IMR-90 (cell line): Measurements from ENCODE around the gene GNAZ. TPM values are rescaled to one million over a fixed set of nuclear protein-coding genes. Genes with fewer than 3 reads are reported as not detected.

Source experiments
- ATAC-seq: fragments of 200-7000 bp; cut with Tn5 transposase; 2 replicates; pipeline ENCODE4 v1.9.1; 2020; ENCODE audit warnings: low read depth, mild to moderate bottlenecking, moderate library complexity
- BruUV-seq: library from RNA; stranded (reverse); fragments of 400-500 nt; replicated peaks from 2 replicates; lab custom pipeline; 2021; lab: Mats Ljungman, UMichigan
- CTCF ChIA-PET: fragments of 300-600 bp; formaldehyde crosslinking; extraction: SDS; loops from one replicate; lab custom pipeline; 2021; ENCODE audit warnings: antibody characterized with exemption; lab: Yijun Ruan, JAX
- POLR2A ChIA-PET: fragments of 300-600 bp; sonication (Branson Sonifier 250); formaldehyde crosslinking; loops from one replicate; lab custom pipeline; 2022; ENCODE audit warnings: antibody characterized with exemption; ENCODE audit not compliant: unreplicated experiment; lab: Charles Lee
- DNase-seq: peaks from one replicate; pipeline ENCODE4 v3.0.0; 2013
- H2AFZ ChIP-seq: replicated peaks from 2 replicates; pipeline ENCODE3; 2013; ENCODE audit warnings: low read length, mild to moderate bottlenecking; ENCODE audit not compliant: poor library complexity
- H2AK5ac ChIP-seq: 2 replicates; pipeline ENCODE4 v1.6.1; 2013; ENCODE audit warnings: low read depth, low read length, inconsistent platforms
- H2AK9ac ChIP-seq: replicated peaks from 2 replicates; pipeline ENCODE3; 2013; ENCODE audit warnings: mild to moderate bottlenecking, low read depth, low read length, moderate library complexity; ENCODE audit not compliant: poor library complexity
- H2BK120ac ChIP-seq: 2 replicates; pipeline ENCODE4 v1.6.1; 2013; ENCODE audit warnings: low read depth, low read length, inconsistent platforms
- H2BK15ac ChIP-seq: 3 replicates; pipeline ENCODE4 v1.6.1; 2013; ENCODE audit warnings: low read depth, low read length, inconsistent platforms
- H2BK20ac ChIP-seq: 2 replicates; pipeline ENCODE4 v1.6.1; 2013; ENCODE audit warnings: low read depth, mild to moderate bottlenecking, inconsistent platforms, low read length, moderate library complexity
- H2BK5ac ChIP-seq: 2 replicates; pipeline ENCODE4 v1.6.1; 2013; ENCODE audit warnings: mild to moderate bottlenecking, low read depth, low read length, inconsistent platforms; ENCODE audit not compliant: poor library complexity, severe bottlenecking
- H3K14ac ChIP-seq: replicated peaks from 2 replicates; pipeline ENCODE4 v1.6.1; 2013; ENCODE audit warnings: low read depth, low read length, inconsistent platforms
- H3K18ac ChIP-seq: 2 replicates; pipeline ENCODE4 v1.6.1; 2013; ENCODE audit warnings: low read depth, low read length, control low read depth
- H3K23ac ChIP-seq: 2 replicates; pipeline ENCODE4 v1.6.1; 2013; ENCODE audit warnings: low read depth, low read length, inconsistent platforms
- H3K27ac ChIP-seq: 2 replicates; pipeline ENCODE4 v1.5.1; 2013; ENCODE audit warnings: mild to moderate bottlenecking, control low read depth, low read length; ENCODE audit not compliant: insufficient read depth
- H3K27me3 ChIP-seq: 2 replicates; pipeline ENCODE4 v1.6.1; 2013; ENCODE audit warnings: low read length; ENCODE audit not compliant: control insufficient read depth, insufficient read depth
- H3K36me3 ChIP-seq: 2 replicates; pipeline ENCODE4 v1.6.1; 2013; ENCODE audit warnings: low read length, mixed read lengths; ENCODE audit not compliant: control insufficient read depth, insufficient read depth
- H3K4ac ChIP-seq: 2 replicates; pipeline ENCODE4 v1.6.1; 2013; ENCODE audit warnings: low read depth, low read length, inconsistent platforms
- H3K4me1 ChIP-seq: 2 replicates; pipeline ENCODE4 v1.6.1; 2013; ENCODE audit warnings: low read length, mixed read lengths; ENCODE audit not compliant: control insufficient read depth, insufficient read depth
- H3K4me2 ChIP-seq: 2 replicates; pipeline ENCODE4 v1.6.1; 2013; ENCODE audit warnings: low read depth, mild to moderate bottlenecking, control low read depth, low read length, moderate library complexity
- H3K4me3 ChIP-seq: 2 replicates; pipeline ENCODE4 v1.5.1; 2013; ENCODE audit warnings: low read depth, mild to moderate bottlenecking, control low read depth, low read length, moderate library complexity; ENCODE audit not compliant: insufficient read depth
- H3K56ac ChIP-seq: 2 replicates; pipeline ENCODE4 v1.6.1; 2013; ENCODE audit warnings: low read length, inconsistent platforms; ENCODE audit not compliant: insufficient read depth; ENCODE audit errors: extremely low read depth
- H3K79me1 ChIP-seq, 2 experiments: 2 replicates each; pipeline ENCODE4 v1.6.1; 2013; ENCODE audit warnings: low read length in 2 of 2, inconsistent platforms in 1 of 2, low read depth in 1 of 2
- H3K9ac ChIP-seq: 2 replicates; pipeline ENCODE4 v1.6.1; 2013; ENCODE audit warnings: low read depth, low read length, control low read depth
- H3K9me1 ChIP-seq: 2 replicates; pipeline ENCODE4 v1.6.1; 2013; ENCODE audit warnings: low read length, inconsistent platforms; ENCODE audit not compliant: insufficient read depth
- H3K9me3 ChIP-seq: 2 replicates; pipeline ENCODE4 v1.6.1; 2013; ENCODE audit warnings: low read length; ENCODE audit not compliant: control insufficient read depth, insufficient read depth
- H4K20me1 ChIP-seq: 2 replicates; pipeline ENCODE4 v1.6.1; 2013; ENCODE audit warnings: low read length, inconsistent platforms; ENCODE audit not compliant: insufficient read depth
- H4K5ac ChIP-seq: 2 replicates; pipeline ENCODE4 v1.6.1; 2013; ENCODE audit warnings: mild to moderate bottlenecking, low read depth, low read length, control low read depth
- H4K8ac ChIP-seq, 2 experiments: 2 replicates each; pipeline ENCODE4 v1.6.1; 2013; ENCODE audit warnings: low read depth in 2 of 2, low read length in 2 of 2, control low read depth in 1 of 2, inconsistent platforms in 1 of 2
- H4K91ac ChIP-seq: 2 replicates; pipeline ENCODE4 v1.6.1; 2013; ENCODE audit warnings: low read depth, low read length, inconsistent platforms; ENCODE audit not compliant: insufficient read depth
- ELK1 ChIP-seq: fragments of 150-350 bp; IDR thresholded peaks from 2 replicates; pipeline ENCODE4 v1.6.1; 2016; ENCODE audit warnings: low read depth, mild to moderate bottlenecking, low read length, moderate library complexity, borderline replicate concordance
- FOS ChIP-seq: fragments of 150-350 bp; IDR thresholded peaks from 2 replicates; pipeline ENCODE4 v1.6.1; 2016; ENCODE audit warnings: low read depth, low read length
- MAFK ChIP-seq: IDR thresholded peaks from 2 replicates; pipeline ENCODE4 v1.6.1; 2012; ENCODE audit warnings: low read depth, low read length, improper control_type of control experiment
- MAZ ChIP-seq: IDR thresholded peaks from 2 replicates; pipeline ENCODE4 v1.6.1; 2012; ENCODE audit warnings: low read depth, mild to moderate bottlenecking, low read length, improper control_type of control experiment, moderate library complexity, borderline replicate concordance
- POLR2A ChIP-seq: IDR thresholded peaks from 2 replicates; pipeline ENCODE4 v1.6.1; 2012; ENCODE audit warnings: mild to moderate bottlenecking, low read depth, low read length
- RAD21 ChIP-seq: IDR thresholded peaks from 2 replicates; pipeline ENCODE4 v1.6.1; 2012; ENCODE audit warnings: low read length, improper control_type of control experiment
- RCOR1 ChIP-seq: IDR thresholded peaks from 2 replicates; pipeline ENCODE4 v1.6.1; 2012; ENCODE audit warnings: mild to moderate bottlenecking, low read length, improper control_type of control experiment; ENCODE audit not compliant: insufficient replicate concordance
- SMC3 ChIP-seq: fragments of 150-350 bp; IDR thresholded peaks from 2 replicates; pipeline ENCODE4 v1.6.1; 2016; ENCODE audit warnings: low read depth, mild to moderate bottlenecking, antibody characterized with exemption, low read length, moderate library complexity
- USF2 ChIP-seq: fragments of 150-350 bp; IDR thresholded peaks from 2 replicates; pipeline ENCODE4 v1.6.1; 2017; ENCODE audit warnings: mild to moderate bottlenecking, antibody characterized with exemption, low read length, low read depth
- WGBS, 2 experiments: methylation state at CpG; one replicate each; pipeline versions ENCODE4 v1.1.5 to v1.1.7; 2013; ENCODE audit warnings: missing lambda C conversion rate in 2 of 2; ENCODE audit not compliant: insufficient read length in 1 of 2; ENCODE audit errors: extremely low coverage in 2 of 2; 5-methylcytosine and 5-hydroxymethylcytosine counted together
- dilution Hi-C: fragments of 300-500 bp; cut with HindIII; formaldehyde crosslinking; loops from one replicate; pipeline ENCODE4 v1.14.3; 2018; ENCODE audit warnings: low sequenced_read_pairs; ENCODE audit not compliant: unreplicated experiment
- in situ Hi-C: fragments of 300-500 bp; cut with MboI; formaldehyde crosslinking; loops from 3 replicates; pipeline ENCODE4 v1.14.3; 2019; ENCODE audit warnings: low sequenced_read_pairs, inconsistent platforms, mixed read lengths
- intact Hi-C: fragments of 100-400 bp; cut with micrococcal nuclease; formaldehyde crosslinking; loops from 2 replicates; pipeline ENCODE4 v1.10.0; 2022
- polyA plus RNA-seq, 3 experiments: library from polyadenylated mRNA; depleted of rRNA; stranded (reverse); fragments of >200 nt; gene quantifications; 2 replicates each; pipeline ENCODE4 v1.2.3, GENCODE V29; 2012; ENCODE audit warnings: low replicate concordance in 1 of 3
- total RNA-seq: library from RNA; depleted of rRNA; stranded (reverse); fragments of >200 nt; gene quantifications from 2 replicates; pipeline ENCODE4 v1.2.3, GENCODE V29; 2012

GNAZ gene
- total and polyA plus RNA-seq, 2 of the 4 experiments (the other 2 are of a cell fraction), result 1.5 to 2.5 TPM

GRCh38 chr22:23105919-23106318 lies 35.6 kb downstream of the GNAZ start:
- no peak for TF ChIP-seq USF2
- no peak for TF ChIP-seq RAD21
- TF ChIP-seq ELK1, result no peak
- no peak for TF ChIP-seq POLR2A
- no peak for TF ChIP-seq SMC3
- no peak for TF ChIP-seq RCOR1
- no peak for TF ChIP-seq MAZ
- TF ChIP-seq FOS, result no peak
- no peak for TF ChIP-seq MAFK
- Histone ChIP-seq H3K79me1 (no peaks in the 10 kb centered on the region), H4K8ac (no peak overlapping the region), H2BK15ac (no peak overlapping the region), H3K4me3 (no peak overlapping the region), H3K4me1 (no peaks in the 10 kb centered on the region), H2BK5ac (no peak overlapping the region), H3K14ac (no peak overlapping the region), H4K91ac (no peak overlapping the region), H3K9me1 (no peaks in the 10 kb centered on the region), H3K36me3 (no peaks in the 10 kb centered on the region), H3K9me3 (no peaks in the 10 kb centered on the region), H3K4ac (no peak overlapping the region), H3K27me3 (no peaks in the 10 kb centered on the region; the same call in 1 of the 2 replicates), H2BK20ac (no peak overlapping the region), H3K9ac (no peak overlapping the region), H3K27ac (no peak overlapping the region), H2AK5ac (no peak overlapping the region), H3K23ac (no peak overlapping the region), H2AFZ (no peak overlapping the region), H4K20me1 (no peaks in the 10 kb centered on the region), H2BK120ac (no peak overlapping the region), H3K18ac (no peak overlapping the region), H4K5ac (no peak overlapping the region), H2AK9ac (no peak overlapping the region), H3K56ac (no peak overlapping the region), H3K4me2 (no peak overlapping the region)
- no CpG with 5 or more reads among the region's 5 CpGs for WGBS, 2 experiments
- in situ Hi-C loops, result no loop called here
- intact Hi-C loops, result no loop called here
- dilution Hi-C loops, result no loop called here
- ChIA-PET POLR2A (no interaction called here), CTCF (no interaction called here)
- no peak for DNase-seq
- ATAC-seq, result no peak
- BruUV-seq, result no TSS peak
